Measurements from ENCODE around the gene KRT37. TPM values are rescaled to one million over a fixed set of nuclear protein-coding genes. Genes with fewer than 3 reads are reported as not detected.

KRT37 gene
- total and polyA plus RNA-seq, 2 of the 13 experiments (the other 11 are each of a cell fraction or from before 2014, with no cell fraction given) = 0.69 TPM; not detected in 1

GRCh38 chr17:41391535-41391934 is 32.9 kb downstream of the KRT37 start:
- Histone ChIP-seq H3K27me3 (ENCODE audit: control insufficient read depth in 1 of 2, insufficient read depth in 2 of 2, low read length in 2 of 2) (peaks cover 2 to 14% of the 10 kb centered on the region in 2 experiments; a peak in 2 of 5 replicates), H4K20me1 (ENCODE audit: insufficient read depth, low read length) (no peaks in the 10 kb centered on the region), H3K9me3 (ENCODE audit: low read length) (peaks cover 4% of the 10 kb centered on the region), H3K9ac (ENCODE audit: insufficient read depth, low read depth, low read length) (no peak overlapping the region), H3K4me2 (ENCODE audit: low read depth, low read length) (no peak overlapping the region), H3K79me2 (ENCODE audit: insufficient read depth, low read length) (no peaks in the 10 kb centered on the region), H2AFZ (ENCODE audit: low read length) (no peak overlapping the region), H3K27ac (ENCODE audit: extremely low read length, insufficient read depth, low read length) (no peak overlapping the region), H3K36me3 (replicated peaks in 1 of 2; ENCODE audit: control insufficient read depth in 1 of 2, insufficient read depth in 2 of 2, low read length in 2 of 2) (no peaks in the 10 kb centered on the region), H3K4me3 (replicated peaks in 1 of 3; ENCODE audit: insufficient read depth in 1 of 3, low read depth in 2 of 3, low read length in 3 of 3) (no peak overlapping the region), H3K4me1 (ENCODE audit: insufficient read depth, low read length) (no peaks in the 10 kb centered on the region)
- TF ChIP-seq MXI1 (IDR thresholded peaks at IDR 0.05; ENCODE audit: borderline replicate concordance, low read depth, low read length) (no peak), ZC3H4 (CRISPR knock-in tag; IDR thresholded peaks at IDR 0.05; ENCODE audit: borderline replicate concordance) (no peak), CREB1 (IDR thresholded peaks at IDR 0.05) (peak; percentile 79), CREB1 (CRISPR knock-in tag; IDR thresholded peaks at IDR 0.05) (no peak)
- BruUV-seq (replicated peaks) = no TSS peak
- in situ Hi-C loops (cut with HindIII; ENCODE audit: extremely low pct_ligation_motif_present, low pct_unique_long_range_greater_than_20kb) (no loop called here), intact Hi-C loops (cut with micrococcal nuclease; ENCODE audit: unreplicated experiment) (no loop called here)
- ATAC-seq (no peak), FAIRE-seq (no peak), DNase-seq (ENCODE audit: low spot score) (no peak)
- WGBS (ENCODE audit: low lambda C conversion rate) = 3% methylated on average over 2 of the region's 2 CpGs
- CTCF ChIA-PET (ENCODE audit: low intra/inter-chr PET ratio, low total read pairs) = no interaction called here
- POLR2A ChIA-PET = no interaction called here

- Histone ChIP-seq H3K4me2 (ENCODE audit: low read depth, low read length) (no peak overlapping the region), H2AFZ (ENCODE audit: low read length) (no peak overlapping the region), H3K9me3 (ENCODE audit: low read length) (peaks cover 9% of the 10 kb centered on the region), H3K4me3 (replicated peaks in 1 of 3; ENCODE audit: insufficient read depth in 1 of 3, low read depth in 2 of 3, low read length in 3 of 3) (no peak overlapping the region), H3K4me1 (ENCODE audit: insufficient read depth, low read length) (no peaks in the 10 kb centered on the region), H3K79me2 (ENCODE audit: insufficient read depth, low read length) (no peaks in the 10 kb centered on the region), H3K9ac (ENCODE audit: insufficient read depth, low read depth, low read length) (no peak overlapping the region), H3K27ac (ENCODE audit: extremely low read length, insufficient read depth, low read length) (no peak overlapping the region), H3K36me3 (replicated peaks in 1 of 2; ENCODE audit: control insufficient read depth in 1 of 2, insufficient read depth in 2 of 2, low read length in 2 of 2) (no peaks in the 10 kb centered on the region), H4K20me1 (ENCODE audit: insufficient read depth, low read length) (no peaks in the 10 kb centered on the region), H3K27me3 (ENCODE audit: control insufficient read depth in 1 of 2, insufficient read depth in 2 of 2, low read length in 2 of 2) (peaks cover 2 to 11% of the 10 kb centered on the region in 2 experiments; a peak in 2 of 5 replicates)
- DNase-seq (ENCODE audit: low spot score) (no peak), FAIRE-seq (no peak), ATAC-seq (no peak)
- in situ Hi-C loops (cut with HindIII; ENCODE audit: extremely low pct_ligation_motif_present, low pct_unique_long_range_greater_than_20kb) = no loop called here
- POLR2A ChIA-PET = no interaction called here
- intact Hi-C loops (cut with micrococcal nuclease; ENCODE audit: unreplicated experiment) = no loop called here
- CTCF ChIA-PET (ENCODE audit: low intra/inter-chr PET ratio, low total read pairs) = no interaction called here
- BruUV-seq (replicated peaks) = no TSS peak
- 40% methylated on average over 7 of the region's 7 CpGs for WGBS (ENCODE audit: low lambda C conversion rate)
- no peak for TF ChIP-seq ZNF431 (CRISPR knock-in tag; IDR thresholded peaks at IDR 0.05; ENCODE audit: borderline replicate concordance, low read depth)
- no peak for TF ChIP-seq HDAC1 (CRISPR knock-in tag; IDR thresholded peaks at IDR 0.05)
- no peak for TF ChIP-seq STAG1 (CRISPR knock-in tag; IDR thresholded peaks at IDR 0.05)
- no peak for TF ChIP-seq RBFOX2 (IDR thresholded peaks at IDR 0.05; ENCODE audit: low read depth, low read length)
- TF ChIP-seq ZBTB40 (IDR thresholded peaks at IDR 0.05) = no peak
- no peak for TF ChIP-seq ZBTB40 (CRISPR knock-in tag; IDR thresholded peaks at IDR 0.05)
- no peak for TF ChIP-seq ZNF232 (CRISPR knock-in tag; IDR thresholded peaks at IDR 0.05; ENCODE audit: borderline replicate concordance)
These were observed 33.9 kb downstream of the KRT37 start for GRCh38 chr17:41390411-41390938.

Data from HepG2 (cell line).